ENCODE results near the gene AOC3. TPM values are rescaled to one million over a fixed set of nuclear protein-coding genes. Genes with fewer than 3 reads are reported as not detected.

AOC3 gene, protein sequence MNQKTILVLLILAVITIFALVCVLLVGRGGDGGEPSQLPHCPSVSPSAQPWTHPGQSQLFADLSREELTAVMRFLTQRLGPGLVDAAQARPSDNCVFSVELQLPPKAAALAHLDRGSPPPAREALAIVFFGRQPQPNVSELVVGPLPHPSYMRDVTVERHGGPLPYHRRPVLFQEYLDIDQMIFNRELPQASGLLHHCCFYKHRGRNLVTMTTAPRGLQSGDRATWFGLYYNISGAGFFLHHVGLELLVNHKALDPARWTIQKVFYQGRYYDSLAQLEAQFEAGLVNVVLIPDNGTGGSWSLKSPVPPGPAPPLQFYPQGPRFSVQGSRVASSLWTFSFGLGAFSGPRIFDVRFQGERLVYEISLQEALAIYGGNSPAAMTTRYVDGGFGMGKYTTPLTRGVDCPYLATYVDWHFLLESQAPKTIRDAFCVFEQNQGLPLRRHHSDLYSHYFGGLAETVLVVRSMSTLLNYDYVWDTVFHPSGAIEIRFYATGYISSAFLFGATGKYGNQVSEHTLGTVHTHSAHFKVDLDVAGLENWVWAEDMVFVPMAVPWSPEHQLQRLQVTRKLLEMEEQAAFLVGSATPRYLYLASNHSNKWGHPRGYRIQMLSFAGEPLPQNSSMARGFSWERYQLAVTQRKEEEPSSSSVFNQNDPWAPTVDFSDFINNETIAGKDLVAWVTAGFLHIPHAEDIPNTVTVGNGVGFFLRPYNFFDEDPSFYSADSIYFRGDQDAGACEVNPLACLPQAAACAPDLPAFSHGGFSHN
- total RNA-seq (10 to 100 TPM; 20.9 to 67.9 (median 42.0) TPM), polyA plus RNA-seq (10 to 100 TPM in 1 of 3 donors, 1 to 10 TPM in 2; 6.2 to 46.9 (median 9.3) TPM)
- long read RNA-seq, donor 1, full-length matches to known transcripts: 11 of 11 reads
- long read RNA-seq, donor 1, partial matches to known transcripts: 0 of 11 reads
- long read RNA-seq, donor 1, other reads (novel, unspliced or antisense): 0 of 11 reads
- long read RNA-seq, donor 2, full-length matches to known transcripts: 6 of 6 reads
- long read RNA-seq, donor 2, partial matches to known transcripts: 0 of 6 reads
- long read RNA-seq, donor 2, other reads (novel, unspliced or antisense): 0 of 6 reads
- long read RNA-seq, donor 3, full-length matches to known transcripts: 3 of 3 reads
- long read RNA-seq, donor 3, partial matches to known transcripts: 0 of 3 reads
- long read RNA-seq, donor 3, other reads (novel, unspliced or antisense): 0 of 3 reads
- long read RNA-seq, donor 4: 0 reads
- long read RNA-seq, donor 5, full-length matches to known transcripts: 10 of 10 reads
- long read RNA-seq, donor 5, partial matches to known transcripts: 0 of 10 reads
- long read RNA-seq, donor 5, other reads (novel, unspliced or antisense): 0 of 10 reads
- long read RNA-seq, donor 6, full-length matches to known transcripts: 18 of 67 reads
- long read RNA-seq, donor 6, partial matches to known transcripts: 49 of 67 reads
- long read RNA-seq, donor 6, other reads (novel, unspliced or antisense): 0 of 67 reads
- long read RNA-seq, donor 7, full-length matches to known transcripts: 20 of 27 reads
- long read RNA-seq, donor 7, partial matches to known transcripts: 7 of 27 reads
- long read RNA-seq, donor 7, other reads (novel, unspliced or antisense): 0 of 27 reads
- long read RNA-seq, donor 8, full-length matches to known transcripts: 11 of 11 reads
- long read RNA-seq, donor 8, partial matches to known transcripts: 0 of 11 reads
- long read RNA-seq, donor 8, other reads (novel, unspliced or antisense): 0 of 11 reads
- long read RNA-seq, donor 9, full-length matches to known transcripts: 2 of 11 reads
- long read RNA-seq, donor 9, partial matches to known transcripts: 9 of 11 reads
- long read RNA-seq, donor 9, other reads (novel, unspliced or antisense): 0 of 11 reads
- long read RNA-seq, donor 10, full-length matches to known transcripts: 1 of 1 reads
- long read RNA-seq, donor 10, partial matches to known transcripts: 0 of 1 reads
- long read RNA-seq, donor 10, other reads (novel, unspliced or antisense): 0 of 1 reads

DNA sequence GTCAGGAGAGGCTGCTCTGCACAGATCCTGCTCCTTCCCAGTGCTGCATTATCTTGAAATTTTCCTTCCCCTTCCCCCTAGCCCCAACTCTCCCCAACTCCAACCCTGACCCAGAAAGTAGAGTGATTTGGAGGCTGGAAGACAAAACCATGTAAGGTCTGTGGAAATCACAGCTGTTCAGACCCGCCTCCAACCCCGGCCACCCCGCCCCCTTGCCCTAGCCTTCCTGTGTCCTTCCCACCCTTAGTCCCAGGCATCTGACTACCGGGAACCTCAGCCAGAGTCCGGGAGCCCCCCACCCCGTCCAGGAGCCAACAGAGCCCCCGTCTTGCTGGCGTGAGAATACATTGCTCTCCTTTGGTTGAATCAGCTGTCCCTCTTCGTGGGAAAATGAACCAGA lies at the start of gene AOC3:
Gene AOC3, plus strand, starts transcription at position 246 of the 400 bp plus-strand sequence. Its CDS starts 145 bp downstream, at position 391.
- 28 to 47% (median 39%) methylated on average over 8 to 9 of the region's 9 CpGs for WGBS, 5 donors
- peak in 1 of 2 donors; percentile 69 for DNase-seq
- H3K36me3 ChIP-seq: peaks cover 0 to 20% (median 1%) of the 10 kb centered on the region in 4 donors
- no peak for TF ChIP-seq POLR2A (IDR thresholded peaks at IDR 0.05)
- TF ChIP-seq POLR2AphosphoS5 (IDR thresholded peaks at IDR 0.05): peak in 1 of 3 donors; percentile 8
- TF ChIP-seq, protein P1, sequence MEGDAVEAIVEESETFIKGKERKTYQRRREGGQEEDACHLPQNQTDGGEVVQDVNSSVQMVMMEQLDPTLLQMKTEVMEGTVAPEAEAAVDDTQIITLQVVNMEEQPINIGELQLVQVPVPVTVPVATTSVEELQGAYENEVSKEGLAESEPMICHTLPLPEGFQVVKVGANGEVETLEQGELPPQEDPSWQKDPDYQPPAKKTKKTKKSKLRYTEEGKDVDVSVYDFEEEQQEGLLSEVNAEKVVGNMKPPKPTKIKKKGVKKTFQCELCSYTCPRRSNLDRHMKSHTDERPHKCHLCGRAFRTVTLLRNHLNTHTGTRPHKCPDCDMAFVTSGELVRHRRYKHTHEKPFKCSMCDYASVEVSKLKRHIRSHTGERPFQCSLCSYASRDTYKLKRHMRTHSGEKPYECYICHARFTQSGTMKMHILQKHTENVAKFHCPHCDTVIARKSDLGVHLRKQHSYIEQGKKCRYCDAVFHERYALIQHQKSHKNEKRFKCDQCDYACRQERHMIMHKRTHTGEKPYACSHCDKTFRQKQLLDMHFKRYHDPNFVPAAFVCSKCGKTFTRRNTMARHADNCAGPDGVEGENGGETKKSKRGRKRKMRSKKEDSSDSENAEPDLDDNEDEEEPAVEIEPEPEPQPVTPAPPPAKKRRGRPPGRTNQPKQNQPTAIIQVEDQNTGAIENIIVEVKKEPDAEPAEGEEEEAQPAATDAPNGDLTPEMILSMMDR (IDR thresholded peaks at IDR 0.05): no peak
- no peak for TF ChIP-seq EP300 (IDR thresholded peaks at IDR 0.05)
- H3K27me3 ChIP-seq: no peaks in the 10 kb centered on the region
- H3K9me3 ChIP-seq: no peaks in the 10 kb centered on the region
- H3K4me1 ChIP-seq: peaks cover 22 to 63% (median 40%) of the 10 kb centered on the region in 4 donors
- peak within 1 kb of the TSS; percentile 25 to 49 (median 43) for H3K4me3 ChIP-seq
- peak within 1 kb of the TSS in 4 of 5 donors; percentile 66 to 86 (median 80) for H3K27ac ChIP-seq
- intact Hi-C loops (cut with DNase I; ENCODE audit: low total_unique reads): no loop called here

GRCh38 chr17:42803074-42803883 lies 47.7 kb upstream of the AOC3 start:
- intact Hi-C loops (cut with DNase I; ENCODE audit: low total_unique reads): no loop called here
- Histone ChIP-seq H3K4me1 (peaks cover 13 to 55% (median 32%) of the 10 kb centered on the region in 4 donors), H3K27me3 (no peaks in the 10 kb centered on the region), H3K9me3 (no peaks in the 10 kb centered on the region), H3K36me3 (no peaks in the 10 kb centered on the region), H3K4me3 (no peak overlapping the region), H3K27ac (peak overlapping the region; percentile 79 to 91 (median 82))
- TF ChIP-seq EP300 (IDR thresholded peaks at IDR 0.05): no peak
- TF ChIP-seq, protein P1 (IDR thresholded peaks at IDR 0.05): no peak
- no peak for TF ChIP-seq POLR2AphosphoS5 (IDR thresholded peaks at IDR 0.05)
- no peak for TF ChIP-seq POLR2A (IDR thresholded peaks at IDR 0.05)
- no peak for DNase-seq
- 24 to 45% (median 30%) methylated on average over 2 of the region's 2 CpGs for WGBS, 5 donors

DNA sequence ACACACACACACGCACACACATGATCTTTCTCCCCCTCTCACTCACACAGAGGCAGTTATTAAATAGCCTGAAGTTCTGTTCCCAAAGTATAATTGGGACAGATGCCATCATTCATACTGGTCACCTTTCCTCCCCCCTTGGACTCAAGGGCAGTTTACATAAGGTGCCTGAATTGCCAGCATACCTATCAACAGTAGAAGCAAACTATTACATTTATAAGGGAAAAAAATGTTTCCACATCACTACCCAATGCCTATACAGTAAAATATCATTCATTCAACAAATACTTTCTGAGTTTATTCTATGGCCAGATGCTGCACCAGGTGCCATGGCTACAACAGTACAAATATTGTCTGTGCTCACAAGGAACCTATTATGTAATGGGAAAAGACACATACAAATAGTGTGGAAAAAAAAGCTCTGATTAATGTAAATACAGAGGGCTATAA lies 46.1 kb upstream of the AOC3 start:
- peak; percentile 64 to 89 for DNase-seq
- H3K27me3 ChIP-seq: no peaks in the 10 kb centered on the region
- WGBS, 5 donors: 29 to 50% (median 40%) methylated on average over 1 of the region's 1 CpG
- intact Hi-C loops (cut with DNase I; ENCODE audit: low total_unique reads): no loop called here
- peaks cover 0 to 10% (median 9%) of the 10 kb centered on the region in 4 donors for H3K36me3 ChIP-seq
- H3K4me3 ChIP-seq: no peak overlapping the region
- TF ChIP-seq POLR2A (IDR thresholded peaks at IDR 0.05) (no peak), EP300 (IDR thresholded peaks at IDR 0.05) (no peak), POLR2AphosphoS5 (IDR thresholded peaks at IDR 0.05) (peak in 2 of 3 donors; percentile 38 to 47)
- TF ChIP-seq, protein P1 (IDR thresholded peaks at IDR 0.05): no peak
- H3K27ac ChIP-seq: peak overlapping the region; percentile 79 to 91 (median 82)
- no peaks in the 10 kb centered on the region for H3K9me3 ChIP-seq
- peaks cover 13 to 59% (median 34%) of the 10 kb centered on the region in 4 donors for H3K4me1 ChIP-seq
